Adipocyte (in vitro differentiated cells): Measurements from ENCODE around the gene ATG3.
"Not testable (repeated sequence)": the region's sequence is repeated elsewhere in the genome, so short reads cannot be mapped to it uniquely, and the experiment has no call there.

ENCODE experiments used
- DNase-seq: peaks from one replicate; pipeline ENCODE4 v3.0.0-alpha.2; 2015; ENCODE audit warnings: low read depth
- H3K27me3 ChIP-seq: replicated peaks from 2 replicates; pipeline ENCODE4 v1.7.0; 2013; ENCODE audit warnings: mild to moderate bottlenecking, low read length, moderate library complexity; ENCODE audit not compliant: control insufficient read depth, insufficient read depth
- H3K36me3 ChIP-seq: 2 replicates; pipeline ENCODE4 v1.7.0; 2013; ENCODE audit warnings: low read length, mild to moderate bottlenecking, moderate library complexity; ENCODE audit not compliant: control insufficient read depth, insufficient read depth, severe bottlenecking
- H3K4me1 ChIP-seq: 2 replicates; pipeline ENCODE4 v1.7.0; 2013; ENCODE audit warnings: mild to moderate bottlenecking, low read length, moderate library complexity; ENCODE audit not compliant: control insufficient read depth, insufficient read depth
- H3K4me3 ChIP-seq: 2 replicates; pipeline ENCODE4 v1.7.0; 2013; ENCODE audit warnings: mild to moderate bottlenecking, low read length, moderate library complexity
- H3K9ac ChIP-seq: 2 replicates; pipeline ENCODE4 v1.7.0; 2013; ENCODE audit warnings: mild to moderate bottlenecking, low read length, moderate library complexity
- H3K9me3 ChIP-seq: 2 replicates; pipeline ENCODE4 v1.7.0; 2013; ENCODE audit warnings: mild to moderate bottlenecking, low read length, moderate library complexity; ENCODE audit not compliant: control insufficient read depth

The ATG3 gene

GRCh38 chr3:112496366-112497067, 65.2 kb downstream of the ATG3 start:
- Histone ChIP-seq H3K36me3 (no peaks in the 10 kb centered on the region), H3K9me3 (no peaks in the 10 kb centered on the region), H3K27me3 (no peaks in the 10 kb centered on the region), H3K4me3 (no peak overlapping the region), H3K9ac (no peak overlapping the region), H3K4me1 (no peaks in the 10 kb centered on the region)
- DNase-seq, result no peak

- H3K4me3 ChIP-seq, H3K4me1 ChIP-seq, H3K27me3 ChIP-seq, H3K9me3 ChIP-seq, DNase-seq, H3K9ac ChIP-seq, H3K36me3 ChIP-seq: not testable (repeated sequence)
These were observed 67.4 kb downstream of the ATG3 start for GRCh38 chr3:112494448-112494767.

- Histone ChIP-seq H3K4me3 (no peak overlapping the region), H3K36me3 (no peaks in the 10 kb centered on the region), H3K9me3 (no peaks in the 10 kb centered on the region), H3K9ac (no peak overlapping the region), H3K4me1 (no peaks in the 10 kb centered on the region), H3K27me3 (no peaks in the 10 kb centered on the region)
- DNase-seq, result no peak
These were observed 69.6 kb downstream of the ATG3 start for GRCh38 chr3:112492124-112492523.

- Histone ChIP-seq H3K9ac (no peak overlapping the region), H3K27me3 (no peaks in the 10 kb centered on the region), H3K9me3 (no peaks in the 10 kb centered on the region), H3K4me3 (no peak overlapping the region), H3K36me3 (no peaks in the 10 kb centered on the region), H3K4me1 (no peaks in the 10 kb centered on the region)
- DNase-seq, result no peak
These were observed 70.4 kb downstream of the ATG3 start for GRCh38 chr3:112491373-112491772.

GRCh38 chr3:112489674-112490479, 71.9 kb downstream of the ATG3 start:
- Histone ChIP-seq H3K4me1 (no peaks in the 10 kb centered on the region), H3K9ac (no peak overlapping the region)
- DNase-seq, result no peak

GRCh38 chr3:112486811-112487505, 74.8 kb downstream of the ATG3 start:
- no peaks in the 10 kb centered on the region for H3K4me1 ChIP-seq
- H3K4me3 ChIP-seq, result no peak overlapping the region
- no peaks in the 10 kb centered on the region for H3K9me3 ChIP-seq
- peak; percentile 38 for DNase-seq
- H3K27me3 ChIP-seq, result no peaks in the 10 kb centered on the region
- H3K9ac ChIP-seq, result no peak overlapping the region
- no peaks in the 10 kb centered on the region for H3K36me3 ChIP-seq

More at GRCh38 chr3:112489674-112490479, 71.9 kb downstream of the ATG3 start:
- Histone ChIP-seq H3K27me3 (no peaks in the 10 kb centered on the region), H3K36me3 (no peaks in the 10 kb centered on the region), H3K4me3 (no peak overlapping the region), H3K9me3 (no peaks in the 10 kb centered on the region)

- Histone ChIP-seq H3K9me3 (no peaks in the 10 kb centered on the region), H3K36me3 (no peaks in the 10 kb centered on the region), H3K9ac (no peak overlapping the region), H3K27me3 (no peaks in the 10 kb centered on the region), H3K4me1 (no peaks in the 10 kb centered on the region), H3K4me3 (no peak overlapping the region)
- no peak for DNase-seq
These were observed 77.4 kb downstream of the ATG3 start for GRCh38 chr3:112484352-112484751.

GRCh38 chr3:112482675-112483074, 79.1 kb downstream of the ATG3 start:
- Histone ChIP-seq H3K9ac (no peak overlapping the region), H3K4me3 (no peak overlapping the region), H3K27me3 (no peaks in the 10 kb centered on the region), H3K4me1 (peaks cover 1% of the 10 kb centered on the region), H3K9me3 (no peaks in the 10 kb centered on the region), H3K36me3 (no peaks in the 10 kb centered on the region)
- no peak for DNase-seq
